GM23338 (cell line): ENCODE data around the gene TMEM51. TPM values are rescaled to one million over a fixed set of nuclear protein-coding genes. Genes with fewer than 3 reads are reported as not detected.

Experiments
- ATAC-seq: fragments of 200-7000 bp; cut with Tn5 transposase; 3 replicates; pipeline ENCODE4 v1.9.1; 2020
- DNase-seq: peaks from one replicate; pipeline ENCODE4 v3.0.0-alpha.2; 2015; ENCODE audit warnings: low spot score
- H2AFZ ChIP-seq: fragments of 200-600 bp; sonication (generic); 2 replicates; pipeline ENCODE4 v1.8.0; 2016; ENCODE audit warnings: antibody characterized with exemption, mild to moderate bottlenecking, moderate library complexity
- H3F3A ChIP-seq: fragments of 200-600 bp; sonication (generic); replicated peaks from 2 replicates; pipeline ENCODE4 v1.8.0; 2017; ENCODE audit warnings: antibody characterized with exemption, mixed run types, low read depth
- H3K27ac ChIP-seq: fragments of 200-600 bp; sonication (generic); 2 replicates; pipeline ENCODE4 v1.6.1; 2016; ENCODE audit warnings: low read depth
- H3K27me3 ChIP-seq: fragments of 200-600 bp; sonication (generic); 2 replicates; pipeline ENCODE4 v1.8.0; 2016; ENCODE audit warnings: mild to moderate bottlenecking, mixed run types, moderate library complexity; ENCODE audit not compliant: insufficient read depth
- H3K36me3 ChIP-seq: fragments of 200-600 bp; sonication (generic); 2 replicates; pipeline ENCODE4 v1.8.0; 2016; ENCODE audit warnings: mild to moderate bottlenecking; ENCODE audit not compliant: insufficient read depth
- H3K4me1 ChIP-seq: fragments of 200-600 bp; sonication (generic); 2 replicates; pipeline ENCODE4 v1.8.0; 2016; ENCODE audit warnings: mild to moderate bottlenecking, moderate library complexity; ENCODE audit not compliant: insufficient read depth
- H3K4me2 ChIP-seq: fragments of 200-600 bp; sonication (generic); 2 replicates; pipeline ENCODE4 v1.7.1; 2017; ENCODE audit warnings: mixed run types
- H3K4me3 ChIP-seq: fragments of 200-600 bp; sonication (generic); 2 replicates; pipeline ENCODE4 v1.6.1; 2016; ENCODE audit warnings: mixed run types
- H3K79me2 ChIP-seq: fragments of 200-600 bp; sonication (generic); replicated peaks from 2 replicates; pipeline ENCODE4 v1.8.0; 2017; ENCODE audit warnings: mild to moderate bottlenecking; ENCODE audit not compliant: insufficient read depth
- H3K9me2 ChIP-seq: fragments of 200-600 bp; sonication (generic); 2 replicates; pipeline ENCODE4 v1.8.0; 2017; ENCODE audit not compliant: insufficient read depth
- H4K20me1 ChIP-seq: fragments of 200-600 bp; sonication (generic); replicated peaks from 2 replicates; pipeline ENCODE4 v1.8.0; 2017; ENCODE audit warnings: mild to moderate bottlenecking; ENCODE audit not compliant: insufficient read depth
- H3K27ac Mint-ChIP-seq: 2 replicates; pipeline ENCODE4 v1.8.0; 2020; ENCODE audit warnings: inconsistent platforms, mild to moderate bottlenecking, moderate library complexity, mixed read lengths
- H3K27me3 Mint-ChIP-seq: 3 replicates; pipeline ENCODE4 v1.8.0; 2022; ENCODE audit warnings: low read depth, mild to moderate bottlenecking, moderate library complexity, mixed read lengths, inconsistent platforms; ENCODE audit not compliant: insufficient read depth, poor library complexity
- H3K36me3 Mint-ChIP-seq: 3 replicates; pipeline ENCODE4 v1.8.0; 2021; ENCODE audit warnings: low read depth, mild to moderate bottlenecking, inconsistent platforms, moderate library complexity, mixed read lengths
- H3K4me1 Mint-ChIP-seq: 3 replicates; pipeline ENCODE4 v1.8.0; 2020; ENCODE audit warnings: mild to moderate bottlenecking, inconsistent platforms, mixed read lengths
- H3K4me3 Mint-ChIP-seq: 3 replicates; pipeline ENCODE4 v1.8.0; 2021; ENCODE audit warnings: moderate library complexity, mild to moderate bottlenecking, inconsistent platforms, mixed read lengths
- H3K9me3 Mint-ChIP-seq: 3 replicates; pipeline ENCODE4 v1.8.0; 2020; ENCODE audit warnings: moderate library complexity, mild to moderate bottlenecking, inconsistent platforms, mixed read lengths
- EZH2 ChIP-seq: fragments of 200-600 bp; sonication (generic); IDR thresholded peaks from one replicate; pipeline ENCODE4 v1.8.0; 2017; ENCODE audit warnings: antibody characterized with exemption, mild to moderate bottlenecking, low read depth; ENCODE audit not compliant: unreplicated experiment
- EZH2phosphoT487 ChIP-seq: fragments of 200-600 bp; sonication (generic); IDR thresholded peaks from one replicate; pipeline ENCODE4 v1.8.1; 2018; ENCODE audit warnings: antibody characterized with exemption; ENCODE audit not compliant: unreplicated experiment
- JUNB ChIP-seq: IDR thresholded peaks from one replicate; pipeline ENCODE4 v1.6.1; 2016; ENCODE audit warnings: antibody characterized with exemption; ENCODE audit not compliant: unreplicated experiment
- NANOG ChIP-seq: IDR thresholded peaks from 2 replicates; pipeline ENCODE4 v1.6.1; 2016; ENCODE audit warnings: antibody characterized with exemption, borderline replicate concordance
- STAT1 ChIP-seq: IDR thresholded peaks from one replicate; pipeline ENCODE4 v1.6.1; 2016; ENCODE audit warnings: antibody characterized with exemption; ENCODE audit not compliant: unreplicated experiment
- ZNF114 ChIP-seq: fragments of 250-450 bp; sonication (Bioruptor Pico); IDR thresholded peaks from 2 replicates; pipeline ENCODE4 v1.5.0; 2020; ENCODE audit warnings: mild to moderate bottlenecking, moderate library complexity
- ZNF331 ChIP-seq: fragments of 250-450 bp; sonication (Bioruptor Pico); IDR thresholded peaks from 2 replicates; pipeline ENCODE4 v1.5.0; 2020; ENCODE audit warnings: low read depth, mild to moderate bottlenecking, moderate library complexity
- polyA plus RNA-seq: library from polyadenylated mRNA; unstranded; fragments of >200 nt; fragmentation: Nextera tagmentation; extraction: Ambion mirVana; gene quantifications from 2 replicates; pipeline ENCODE4 v1.2.1, GENCODE V29; 2016
- total RNA-seq: library from RNA; depleted of rRNA; stranded (reverse); fragments of >200 nt; shearing (Covaris generic); gene quantifications from 2 replicates; pipeline ENCODE4 v1.2.3, GENCODE V29; 2014
- TF ChIP-seq, protein P1 (sequence below): IDR thresholded peaks from one replicate; pipeline ENCODE4 v1.6.1; 2018; ENCODE audit warnings: antibody characterized with exemption; ENCODE audit not compliant: unreplicated experiment
- TF ChIP-seq, protein P2 (sequence below): IDR thresholded peaks from 2 replicates; pipeline ENCODE4 v1.6.1; 2016; ENCODE audit warnings: antibody characterized with exemption
- TF ChIP-seq, protein P3 (sequence below): fragments of 250-450 bp; sonication (Bioruptor Pico); IDR thresholded peaks from 2 replicates; pipeline ENCODE4 v1.5.0; 2020; ENCODE audit warnings: mild to moderate bottlenecking, moderate library complexity

The TMEM51 gene
- total and polyA plus RNA-seq, 2 experiments from 2014 or later = 4.0 to 5.2 TPM

DNA sequence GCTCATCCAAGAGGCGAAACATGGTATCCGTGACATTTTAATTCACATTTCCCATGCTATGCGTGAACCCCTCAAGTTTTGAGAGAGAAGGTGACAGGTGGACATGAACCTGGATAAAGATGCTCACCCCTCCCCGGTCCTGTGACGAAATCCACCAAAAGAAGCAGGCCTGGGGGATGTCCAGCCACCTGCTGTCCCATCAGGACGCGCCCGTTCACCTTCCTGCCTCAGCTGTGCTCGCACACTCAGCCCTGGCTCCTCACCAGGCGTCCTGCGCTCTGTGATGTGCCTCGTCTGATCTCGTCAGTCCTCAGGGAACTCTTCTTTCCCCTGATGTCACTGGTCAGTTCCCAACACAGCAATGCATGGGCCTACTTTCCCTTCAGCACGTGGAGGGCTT is 103.8 kb downstream of the TMEM51 start (continued):
- TF ChIP-seq JUNB = no peak
- TF ChIP-seq STAT1 = no peak
- no peak for TF ChIP-seq EZH2
- TF ChIP-seq, protein P1, sequence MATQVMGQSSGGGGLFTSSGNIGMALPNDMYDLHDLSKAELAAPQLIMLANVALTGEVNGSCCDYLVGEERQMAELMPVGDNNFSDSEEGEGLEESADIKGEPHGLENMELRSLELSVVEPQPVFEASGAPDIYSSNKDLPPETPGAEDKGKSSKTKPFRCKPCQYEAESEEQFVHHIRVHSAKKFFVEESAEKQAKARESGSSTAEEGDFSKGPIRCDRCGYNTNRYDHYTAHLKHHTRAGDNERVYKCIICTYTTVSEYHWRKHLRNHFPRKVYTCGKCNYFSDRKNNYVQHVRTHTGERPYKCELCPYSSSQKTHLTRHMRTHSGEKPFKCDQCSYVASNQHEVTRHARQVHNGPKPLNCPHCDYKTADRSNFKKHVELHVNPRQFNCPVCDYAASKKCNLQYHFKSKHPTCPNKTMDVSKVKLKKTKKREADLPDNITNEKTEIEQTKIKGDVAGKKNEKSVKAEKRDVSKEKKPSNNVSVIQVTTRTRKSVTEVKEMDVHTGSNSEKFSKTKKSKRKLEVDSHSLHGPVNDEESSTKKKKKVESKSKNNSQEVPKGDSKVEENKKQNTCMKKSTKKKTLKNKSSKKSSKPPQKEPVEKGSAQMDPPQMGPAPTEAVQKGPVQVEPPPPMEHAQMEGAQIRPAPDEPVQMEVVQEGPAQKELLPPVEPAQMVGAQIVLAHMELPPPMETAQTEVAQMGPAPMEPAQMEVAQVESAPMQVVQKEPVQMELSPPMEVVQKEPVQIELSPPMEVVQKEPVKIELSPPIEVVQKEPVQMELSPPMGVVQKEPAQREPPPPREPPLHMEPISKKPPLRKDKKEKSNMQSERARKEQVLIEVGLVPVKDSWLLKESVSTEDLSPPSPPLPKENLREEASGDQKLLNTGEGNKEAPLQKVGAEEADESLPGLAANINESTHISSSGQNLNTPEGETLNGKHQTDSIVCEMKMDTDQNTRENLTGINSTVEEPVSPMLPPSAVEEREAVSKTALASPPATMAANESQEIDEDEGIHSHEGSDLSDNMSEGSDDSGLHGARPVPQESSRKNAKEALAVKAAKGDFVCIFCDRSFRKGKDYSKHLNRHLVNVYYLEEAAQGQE = no peak
- no peak for TF ChIP-seq ZNF114 (CRISPR knock-in tag)
- TF ChIP-seq EZH2phosphoT487 = no peak
- TF ChIP-seq ZNF331 (CRISPR knock-in tag) = no peak
- TF ChIP-seq, protein P2, sequence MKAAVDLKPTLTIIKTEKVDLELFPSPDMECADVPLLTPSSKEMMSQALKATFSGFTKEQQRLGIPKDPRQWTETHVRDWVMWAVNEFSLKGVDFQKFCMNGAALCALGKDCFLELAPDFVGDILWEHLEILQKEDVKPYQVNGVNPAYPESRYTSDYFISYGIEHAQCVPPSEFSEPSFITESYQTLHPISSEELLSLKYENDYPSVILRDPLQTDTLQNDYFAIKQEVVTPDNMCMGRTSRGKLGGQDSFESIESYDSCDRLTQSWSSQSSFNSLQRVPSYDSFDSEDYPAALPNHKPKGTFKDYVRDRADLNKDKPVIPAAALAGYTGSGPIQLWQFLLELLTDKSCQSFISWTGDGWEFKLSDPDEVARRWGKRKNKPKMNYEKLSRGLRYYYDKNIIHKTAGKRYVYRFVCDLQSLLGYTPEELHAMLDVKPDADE = no peak

DNA sequence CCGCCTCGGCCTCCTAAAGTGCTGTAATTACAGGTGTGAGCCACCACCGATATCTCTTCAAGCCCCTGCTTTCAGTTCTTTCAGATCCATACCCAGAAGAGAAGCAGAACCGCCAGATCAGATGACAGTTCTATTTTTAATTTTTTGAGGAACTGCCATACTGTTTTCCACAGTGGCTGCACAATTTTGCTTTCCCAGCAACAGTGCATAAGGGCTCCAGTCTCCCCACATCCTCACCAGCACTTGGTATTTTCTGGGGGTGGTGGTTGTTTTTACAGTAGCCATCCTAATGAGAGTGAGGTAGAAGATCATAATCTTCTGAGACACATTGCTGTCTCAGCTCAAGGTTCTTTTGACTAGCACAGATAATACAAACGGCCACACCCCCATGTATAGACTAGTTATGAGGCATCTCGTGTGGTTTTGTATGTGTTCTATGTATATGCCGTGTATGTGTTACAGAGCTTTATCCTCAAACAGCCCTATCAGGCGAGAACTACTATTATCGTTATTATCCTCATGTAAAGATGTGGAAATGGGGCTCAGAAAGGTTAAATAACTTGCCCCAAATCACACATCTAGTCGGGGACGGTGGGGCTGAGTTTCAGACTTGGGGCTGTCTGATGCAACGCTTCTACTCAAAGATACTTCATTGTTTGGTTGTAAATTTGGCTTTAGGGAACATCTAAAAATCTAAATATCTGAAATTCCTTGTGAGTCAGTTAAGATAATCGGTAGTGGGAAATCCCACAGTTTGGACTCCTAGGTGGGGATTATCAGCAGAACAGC is 105.5 kb downstream of the TMEM51 start:
- Mint-ChIP-seq H3K27me3 (peaks cover 8% of the 10 kb centered on the region), H3K27ac (no peak overlapping the region), H3K36me3 (no peaks in the 10 kb centered on the region), H3K9me3 (no peaks in the 10 kb centered on the region), H3K4me3 (no peak overlapping the region), H3K4me1 (peaks cover 19% of the 10 kb centered on the region)
- Histone ChIP-seq H3K4me1 (no peaks in the 10 kb centered on the region), H2AFZ (peak overlapping the region; percentile 7; the same call in 1 of the 2 replicates), H3F3A (no peaks in the 10 kb centered on the region), H3K4me2 (no peak overlapping the region), H3K27me3 (no peaks in the 10 kb centered on the region), H4K20me1 (no peaks in the 10 kb centered on the region), H3K79me2 (no peaks in the 10 kb centered on the region), H3K9me2 (no peaks in the 10 kb centered on the region), H3K4me3 (no peak overlapping the region), H3K36me3 (no peaks in the 10 kb centered on the region), H3K27ac (no peak overlapping the region)
- ATAC-seq (no peak), DNase-seq (no peak)
- TF ChIP-seq EZH2phosphoT487 (no peak), JUNB (no peak), STAT1 (no peak), ZNF331 (CRISPR knock-in tag) (no peak), NANOG (no peak), ZNF114 (CRISPR knock-in tag) (no peak)
- TF ChIP-seq, protein P3, sequence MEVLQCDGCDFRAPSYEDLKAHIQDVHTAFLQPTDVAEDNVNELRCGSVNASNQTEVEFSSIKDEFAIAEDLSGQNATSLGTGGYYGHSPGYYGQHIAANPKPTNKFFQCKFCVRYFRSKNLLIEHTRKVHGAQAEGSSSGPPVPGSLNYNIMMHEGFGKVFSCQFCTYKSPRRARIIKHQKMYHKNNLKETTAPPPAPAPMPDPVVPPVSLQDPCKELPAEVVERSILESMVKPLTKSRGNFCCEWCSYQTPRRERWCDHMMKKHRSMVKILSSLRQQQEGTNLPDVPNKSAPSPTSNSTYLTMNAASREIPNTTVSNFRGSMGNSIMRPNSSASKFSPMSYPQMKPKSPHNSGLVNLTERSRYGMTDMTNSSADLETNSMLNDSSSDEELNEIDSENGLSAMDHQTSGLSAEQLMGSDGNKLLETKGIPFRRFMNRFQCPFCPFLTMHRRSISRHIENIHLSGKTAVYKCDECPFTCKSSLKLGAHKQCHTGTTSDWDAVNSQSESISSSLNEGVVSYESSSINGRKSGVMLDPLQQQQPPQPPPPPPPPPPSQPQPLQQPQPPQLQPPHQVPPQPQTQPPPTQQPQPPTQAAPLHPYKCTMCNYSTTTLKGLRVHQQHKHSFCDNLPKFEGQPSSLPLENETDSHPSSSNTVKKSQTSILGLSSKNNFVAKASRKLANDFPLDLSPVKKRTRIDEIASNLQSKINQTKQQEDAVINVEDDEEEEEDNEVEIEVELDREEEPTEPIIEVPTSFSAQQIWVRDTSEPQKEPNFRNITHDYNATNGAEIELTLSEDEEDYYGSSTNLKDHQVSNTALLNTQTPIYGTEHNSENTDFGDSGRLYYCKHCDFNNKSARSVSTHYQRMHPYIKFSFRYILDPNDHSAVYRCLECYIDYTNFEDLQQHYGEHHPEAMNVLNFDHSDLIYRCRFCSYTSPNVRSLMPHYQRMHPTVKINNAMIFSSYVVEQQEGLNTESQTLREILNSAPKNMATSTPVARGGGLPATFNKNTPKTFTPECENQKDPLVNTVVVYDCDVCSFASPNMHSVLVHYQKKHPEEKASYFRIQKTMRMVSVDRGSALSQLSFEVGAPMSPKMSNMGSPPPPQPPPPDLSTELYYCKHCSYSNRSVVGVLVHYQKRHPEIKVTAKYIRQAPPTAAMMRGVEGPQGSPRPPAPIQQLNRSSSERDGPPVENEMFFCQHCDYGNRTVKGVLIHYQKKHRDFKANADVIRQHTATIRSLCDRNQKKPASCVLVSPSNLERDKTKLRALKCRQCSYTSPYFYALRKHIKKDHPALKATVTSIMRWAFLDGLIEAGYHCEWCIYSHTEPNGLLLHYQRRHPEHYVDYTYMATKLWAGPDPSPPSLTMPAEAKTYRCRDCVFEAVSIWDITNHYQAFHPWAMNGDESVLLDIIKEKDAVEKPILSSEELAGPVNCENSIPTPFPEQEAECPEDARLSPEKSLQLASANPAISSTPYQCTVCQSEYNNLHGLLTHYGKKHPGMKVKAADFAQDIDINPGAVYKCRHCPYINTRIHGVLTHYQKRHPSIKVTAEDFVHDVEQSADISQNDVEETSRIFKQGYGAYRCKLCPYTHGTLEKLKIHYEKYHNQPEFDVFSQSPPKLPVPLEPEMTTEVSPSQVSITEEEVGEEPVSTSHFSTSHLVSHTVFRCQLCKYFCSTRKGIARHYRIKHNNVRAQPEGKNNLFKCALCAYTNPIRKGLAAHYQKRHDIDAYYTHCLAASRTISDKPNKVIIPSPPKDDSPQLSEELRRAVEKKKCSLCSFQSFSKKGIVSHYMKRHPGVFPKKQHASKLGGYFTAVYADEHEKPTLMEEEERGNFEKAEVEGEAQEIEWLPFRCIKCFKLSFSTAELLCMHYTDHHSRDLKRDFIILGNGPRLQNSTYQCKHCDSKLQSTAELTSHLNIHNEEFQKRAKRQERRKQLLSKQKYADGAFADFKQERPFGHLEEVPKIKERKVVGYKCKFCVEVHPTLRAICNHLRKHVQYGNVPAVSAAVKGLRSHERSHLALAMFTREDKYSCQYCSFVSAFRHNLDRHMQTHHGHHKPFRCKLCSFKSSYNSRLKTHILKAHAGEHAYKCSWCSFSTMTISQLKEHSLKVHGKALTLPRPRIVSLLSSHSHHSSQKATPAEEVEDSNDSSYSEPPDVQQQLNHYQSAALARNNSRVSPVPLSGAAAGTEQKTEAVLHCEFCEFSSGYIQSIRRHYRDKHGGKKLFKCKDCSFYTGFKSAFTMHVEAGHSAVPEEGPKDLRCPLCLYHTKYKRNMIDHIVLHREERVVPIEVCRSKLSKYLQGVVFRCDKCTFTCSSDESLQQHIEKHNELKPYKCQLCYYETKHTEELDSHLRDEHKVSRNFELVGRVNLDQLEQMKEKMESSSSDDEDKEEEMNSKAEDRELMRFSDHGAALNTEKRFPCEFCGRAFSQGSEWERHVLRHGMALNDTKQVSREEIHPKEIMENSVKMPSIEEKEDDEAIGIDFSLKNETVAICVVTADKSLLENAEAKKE = no peak
